ENCODE data around the gene LYRM7.

Gene LYRM7

DNA sequence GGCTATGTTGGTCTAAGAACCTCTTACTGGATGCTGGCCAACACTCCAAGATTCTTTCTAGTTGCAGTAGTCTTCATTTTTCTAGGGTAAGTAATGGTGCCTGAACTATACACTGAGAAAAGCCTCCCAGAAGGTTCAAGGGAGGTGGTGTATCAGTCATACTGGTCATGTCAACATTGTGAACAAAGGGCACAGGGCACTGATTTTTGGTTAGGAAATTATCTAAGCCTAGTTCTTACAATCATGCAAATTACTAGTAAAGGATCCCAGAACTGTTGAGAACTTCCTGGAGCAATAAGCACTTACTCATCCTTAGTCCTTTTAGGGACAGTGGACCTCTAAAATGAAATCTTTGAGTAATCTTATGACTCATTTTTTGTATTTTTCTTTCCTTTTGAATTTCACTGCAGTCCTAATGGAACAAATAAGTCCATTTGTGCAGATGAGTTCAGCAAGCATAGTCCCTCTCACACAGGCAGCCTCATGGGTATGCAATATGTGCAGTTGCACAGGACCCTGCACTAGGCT lies 72.0 kb downstream of the LYRM7 start:
- H3K36me3 ChIP-seq (ENCODE audit: control insufficient read depth, low read length) = no peaks in the 10 kb centered on the region
- H3K27me3 ChIP-seq (ENCODE audit: control insufficient read depth, low read length) = no peaks in the 10 kb centered on the region
- H3K79me2 ChIP-seq (ENCODE audit: control insufficient read depth, low read length) = no peaks in the 10 kb centered on the region
- H3F3A ChIP-seq (ENCODE audit: control insufficient read depth, insufficient read depth) = no peaks in the 10 kb centered on the region
- TF ChIP-seq, protein P1, sequence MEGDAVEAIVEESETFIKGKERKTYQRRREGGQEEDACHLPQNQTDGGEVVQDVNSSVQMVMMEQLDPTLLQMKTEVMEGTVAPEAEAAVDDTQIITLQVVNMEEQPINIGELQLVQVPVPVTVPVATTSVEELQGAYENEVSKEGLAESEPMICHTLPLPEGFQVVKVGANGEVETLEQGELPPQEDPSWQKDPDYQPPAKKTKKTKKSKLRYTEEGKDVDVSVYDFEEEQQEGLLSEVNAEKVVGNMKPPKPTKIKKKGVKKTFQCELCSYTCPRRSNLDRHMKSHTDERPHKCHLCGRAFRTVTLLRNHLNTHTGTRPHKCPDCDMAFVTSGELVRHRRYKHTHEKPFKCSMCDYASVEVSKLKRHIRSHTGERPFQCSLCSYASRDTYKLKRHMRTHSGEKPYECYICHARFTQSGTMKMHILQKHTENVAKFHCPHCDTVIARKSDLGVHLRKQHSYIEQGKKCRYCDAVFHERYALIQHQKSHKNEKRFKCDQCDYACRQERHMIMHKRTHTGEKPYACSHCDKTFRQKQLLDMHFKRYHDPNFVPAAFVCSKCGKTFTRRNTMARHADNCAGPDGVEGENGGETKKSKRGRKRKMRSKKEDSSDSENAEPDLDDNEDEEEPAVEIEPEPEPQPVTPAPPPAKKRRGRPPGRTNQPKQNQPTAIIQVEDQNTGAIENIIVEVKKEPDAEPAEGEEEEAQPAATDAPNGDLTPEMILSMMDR (IDR thresholded peaks at IDR 0.05; ENCODE audit: low read depth, low read length, poor library complexity, severe bottlenecking) = no peak
- no peak for TF ChIP-seq EZH2phosphoT487 (IDR thresholded peaks at IDR 0.05; ENCODE audit: borderline replicate concordance, low read length)
- no peaks in the 10 kb centered on the region for H4K20me1 ChIP-seq (ENCODE audit: control insufficient read depth, insufficient read depth, low read depth, low read length)
- no peak overlapping the region for H3K27ac ChIP-seq (ENCODE audit: low read depth, low read length)
- H3K4me1 ChIP-seq (ENCODE audit: control insufficient read depth, low read length) = peaks cover 3% of the 10 kb centered on the region
- no peak overlapping the region for H3K4me2 ChIP-seq (ENCODE audit: low read length)
- no peak overlapping the region for H3K4me3 ChIP-seq (ENCODE audit: low read length)
- no peaks in the 10 kb centered on the region for H3K9me2 ChIP-seq (replicated peaks; ENCODE audit: control insufficient read depth, low read length)
- H3K9me3 ChIP-seq (ENCODE audit: control insufficient read depth, insufficient read depth, low read length) = no peaks in the 10 kb centered on the region

DNA sequence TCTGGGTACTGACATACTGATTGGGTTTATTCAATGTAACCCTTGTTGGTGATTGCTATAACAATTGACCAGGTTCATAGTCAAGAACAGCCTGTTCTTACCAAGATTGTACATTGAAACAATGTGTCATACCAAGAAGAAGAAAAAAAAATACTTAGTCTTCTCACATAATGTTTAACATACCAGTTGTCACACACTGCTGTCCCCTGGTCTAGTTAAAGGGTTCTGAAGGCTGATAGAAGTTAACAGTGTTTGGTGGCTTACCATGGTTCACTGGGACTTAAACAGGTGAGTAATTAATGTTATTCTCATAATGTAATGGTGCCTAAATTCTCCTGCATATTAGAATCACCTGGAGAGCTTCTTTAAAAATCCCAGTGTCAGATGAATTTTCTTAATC lies 74.6 kb downstream of the LYRM7 start:
- no peak for TF ChIP-seq EZH2phosphoT487 (IDR thresholded peaks at IDR 0.05; ENCODE audit: borderline replicate concordance, low read length)
- TF ChIP-seq, protein P1 (IDR thresholded peaks at IDR 0.05; ENCODE audit: low read depth, low read length, poor library complexity, severe bottlenecking) = no peak
- Histone ChIP-seq H3K4me3 (ENCODE audit: low read length) (no peak overlapping the region), H3K9me3 (ENCODE audit: control insufficient read depth, insufficient read depth, low read length) (no peaks in the 10 kb centered on the region), H3F3A (ENCODE audit: control insufficient read depth, insufficient read depth) (0 out of 2 replicates have a peak, but pooled peaks cover under 1% of the 10 kb centered on the region), H3K27me3 (ENCODE audit: control insufficient read depth, low read length) (no peaks in the 10 kb centered on the region), H3K36me3 (ENCODE audit: control insufficient read depth, low read length) (no peaks in the 10 kb centered on the region), H3K27ac (ENCODE audit: low read depth, low read length) (no peak overlapping the region), H3K79me2 (ENCODE audit: control insufficient read depth, low read length) (no peaks in the 10 kb centered on the region), H3K4me2 (ENCODE audit: low read length) (no peak overlapping the region), H3K4me1 (ENCODE audit: control insufficient read depth, low read length) (peaks cover 3% of the 10 kb centered on the region), H4K20me1 (ENCODE audit: control insufficient read depth, insufficient read depth, low read depth, low read length) (no peaks in the 10 kb centered on the region), H3K9me2 (replicated peaks; ENCODE audit: control insufficient read depth, low read length) (no peaks in the 10 kb centered on the region)

DNA sequence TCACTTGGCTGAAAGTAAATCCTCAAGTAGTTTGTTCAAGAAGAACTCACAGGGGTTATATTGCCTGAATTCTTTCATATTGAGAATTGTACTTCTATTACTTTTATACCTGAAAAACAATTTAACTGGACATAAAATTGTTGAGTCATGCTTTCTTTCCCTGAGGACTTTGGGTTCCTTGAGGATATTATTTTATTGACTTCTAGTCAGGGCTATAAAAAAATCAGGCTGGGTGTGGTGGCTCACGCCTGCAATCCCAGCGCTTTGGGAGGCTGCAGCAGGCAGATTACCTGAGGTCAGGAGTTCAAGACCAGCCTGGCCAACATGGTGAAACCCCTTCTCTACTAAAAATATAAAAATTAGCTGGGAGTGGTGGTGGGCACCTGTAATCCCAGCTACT lies 75.2 kb downstream of the LYRM7 start:
- H3F3A ChIP-seq (ENCODE audit: control insufficient read depth, insufficient read depth) = peaks cover 5% of the 10 kb centered on the region; the same call in 1 of the 2 replicates
- no peak overlapping the region for H3K4me3 ChIP-seq (ENCODE audit: low read length)
- H3K4me1 ChIP-seq (ENCODE audit: control insufficient read depth, low read length) = peaks cover 3% of the 10 kb centered on the region
- no peak overlapping the region for H3K4me2 ChIP-seq (ENCODE audit: low read length)
- H4K20me1 ChIP-seq (ENCODE audit: control insufficient read depth, insufficient read depth, low read depth, low read length) = no peaks in the 10 kb centered on the region
- H3K9me2 ChIP-seq (replicated peaks; ENCODE audit: control insufficient read depth, low read length) = no peaks in the 10 kb centered on the region
- H3K36me3 ChIP-seq (ENCODE audit: control insufficient read depth, low read length) = no peaks in the 10 kb centered on the region
- H3K9me3 ChIP-seq (ENCODE audit: control insufficient read depth, insufficient read depth, low read length) = no peaks in the 10 kb centered on the region
- H3K79me2 ChIP-seq (ENCODE audit: control insufficient read depth, low read length) = no peaks in the 10 kb centered on the region
- H3K27me3 ChIP-seq (ENCODE audit: control insufficient read depth, low read length) = no peaks in the 10 kb centered on the region
- TF ChIP-seq EZH2phosphoT487 (IDR thresholded peaks at IDR 0.05; ENCODE audit: borderline replicate concordance, low read length) = no peak
- TF ChIP-seq, protein P1 (IDR thresholded peaks at IDR 0.05; ENCODE audit: low read depth, low read length, poor library complexity, severe bottlenecking) = no peak
- H3K27ac ChIP-seq (ENCODE audit: low read depth, low read length) = no peak overlapping the region
